Retina (tissue), 1 donor: ENCODE data around the gene THAP3.
"Not testable (repeated sequence)": the region's sequence is repeated elsewhere in the genome, so short reads cannot be mapped to it uniquely, and the experiment has no call there.

Source experiments
- DNase-seq: peaks from one replicate; pipeline ENCODE4 v3.0.0-alpha.2; 2016

The THAP3 gene

DNA sequence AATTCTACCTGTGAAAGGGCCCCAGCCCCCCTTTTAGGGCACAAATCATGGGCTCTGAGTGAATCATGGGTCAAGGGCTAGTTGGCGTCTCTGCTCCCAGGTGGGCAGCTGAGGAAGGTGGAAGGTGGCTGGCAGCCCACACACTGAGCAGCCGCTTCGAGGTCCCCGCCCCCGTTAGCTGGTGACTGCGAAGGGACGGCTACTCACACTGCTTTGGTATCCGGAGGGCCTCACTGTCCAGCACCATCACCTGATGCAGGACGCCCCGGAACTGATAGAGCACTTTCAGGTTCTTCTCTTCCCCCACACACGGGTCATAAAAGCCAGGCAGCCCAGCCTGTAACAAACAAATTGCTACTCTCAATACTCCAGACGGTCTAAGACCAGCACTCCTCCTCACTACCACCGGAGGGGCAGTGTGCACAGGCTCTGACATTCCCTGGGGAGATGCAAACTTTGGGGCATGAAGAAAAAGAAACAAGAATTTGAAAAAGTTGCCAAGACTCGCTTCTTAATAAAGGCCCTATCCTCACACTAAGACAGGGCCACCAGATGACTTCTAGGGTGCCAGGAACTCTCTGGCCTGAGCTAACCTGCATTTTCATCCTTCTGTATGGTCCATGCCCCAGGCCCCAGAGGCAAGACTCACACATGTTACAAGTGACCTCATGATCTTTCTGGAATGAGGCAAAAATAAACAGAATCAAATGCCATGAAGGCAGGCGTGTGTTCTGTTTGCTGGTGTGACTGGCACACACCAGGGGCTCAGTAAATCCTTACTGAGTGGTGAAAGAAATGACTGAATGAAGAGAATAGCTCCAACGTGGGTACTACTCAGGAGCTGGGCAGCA lies 11.5 kb downstream of the THAP3 start:
- no peak for DNase-seq

DNA sequence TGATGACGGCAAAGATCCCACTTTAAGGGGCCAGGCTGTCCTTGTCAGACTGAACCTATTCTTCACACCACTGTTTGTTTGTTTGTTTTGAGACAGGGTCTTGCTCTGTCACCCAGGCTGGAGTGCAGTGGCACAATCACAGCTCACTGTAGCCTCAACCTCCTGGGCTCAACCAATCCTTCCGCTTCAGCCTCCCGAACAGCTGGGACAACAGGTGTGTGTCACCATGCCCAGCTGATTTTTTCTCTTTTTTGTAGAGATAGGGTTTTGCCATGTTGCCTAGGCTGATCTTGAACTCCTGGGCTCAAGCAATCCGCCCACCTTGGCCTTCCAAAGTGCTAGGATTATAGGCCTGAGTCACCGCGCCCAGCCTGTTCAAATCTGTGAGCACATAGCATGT lies 12.1 kb downstream of the THAP3 start:
- DNase-seq = not testable (repeated sequence)

DNA sequence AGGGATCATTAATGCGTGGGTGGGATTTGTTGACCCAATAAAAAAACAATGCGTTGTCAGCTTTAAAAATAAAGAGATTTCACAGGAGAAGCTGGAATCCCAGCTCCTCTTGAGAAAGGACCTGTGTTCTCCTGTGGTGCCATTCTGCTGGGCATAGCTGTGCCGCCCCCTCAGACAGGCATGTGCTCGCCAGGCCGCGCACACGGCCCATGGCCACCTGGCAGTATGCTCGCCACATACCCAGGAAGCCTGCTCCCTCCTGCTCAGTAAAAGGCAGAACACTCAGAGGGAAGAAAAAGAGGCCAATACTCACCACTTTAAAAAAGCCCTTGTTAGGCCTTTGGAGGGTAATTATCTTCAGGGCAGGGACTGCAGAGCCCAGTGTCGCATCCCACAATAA lies 13.1 kb downstream of the THAP3 start:
- no peak for DNase-seq

DNA sequence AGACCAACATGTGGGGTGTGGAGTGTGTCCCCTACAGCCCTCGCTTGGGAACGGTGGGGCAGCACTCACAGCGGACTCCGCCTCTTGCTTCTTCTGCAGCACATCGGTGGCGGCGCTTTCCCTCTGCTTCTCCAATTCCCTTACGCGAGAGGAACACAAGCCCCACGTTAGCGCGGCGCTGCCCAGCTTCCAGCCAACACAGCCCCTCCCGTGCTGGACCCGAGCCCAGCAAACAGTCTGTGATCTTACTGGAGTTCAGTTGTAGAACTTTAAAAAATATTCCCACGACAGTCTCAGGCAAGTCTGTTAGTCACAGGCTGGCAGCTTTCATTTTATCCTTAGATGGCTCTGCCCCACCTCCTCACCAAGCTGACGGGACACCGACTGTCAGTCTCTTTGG lies 13.6 kb downstream of the THAP3 start:
- no peak for DNase-seq

DNA sequence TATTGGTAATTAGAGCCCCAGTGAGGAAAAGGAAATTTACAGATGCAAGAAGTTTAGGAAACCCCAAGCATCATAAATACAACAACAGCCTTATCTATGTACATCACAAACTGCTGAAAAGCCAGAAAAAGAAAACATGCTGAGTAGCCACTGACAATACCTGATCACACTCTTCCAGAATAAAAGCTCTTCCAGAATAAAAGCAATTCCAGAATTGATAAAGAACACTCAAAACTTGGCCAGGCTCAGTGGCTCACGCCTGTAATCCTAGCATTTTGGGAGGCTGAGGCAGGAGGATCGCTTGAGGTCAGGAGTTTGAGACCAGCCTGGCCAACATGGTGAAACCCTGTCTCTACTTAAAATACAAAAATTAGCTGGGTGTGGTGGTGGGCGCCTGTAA lies 16.2 kb downstream of the THAP3 start:
- not testable (repeated sequence) for DNase-seq

DNA sequence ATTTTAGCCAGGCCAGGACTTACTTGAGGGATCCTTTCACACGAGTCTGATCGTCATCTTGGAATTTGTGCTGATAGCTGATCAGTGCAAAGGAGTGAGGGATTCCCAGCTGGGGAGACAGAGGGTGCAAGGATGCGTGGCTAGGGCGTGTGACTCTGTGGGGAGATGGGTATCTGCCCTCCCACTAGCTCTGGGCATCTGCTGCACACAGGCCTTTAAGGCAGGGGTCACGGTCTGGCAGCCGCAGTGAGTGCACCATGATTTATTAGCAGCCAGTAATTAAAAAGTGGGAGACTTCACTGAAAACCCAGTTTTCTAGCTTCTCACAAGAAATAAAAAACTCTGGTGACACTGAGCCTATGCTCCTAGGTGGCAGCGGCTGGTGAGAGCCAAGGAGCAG lies 20.4 kb downstream of the THAP3 start:
- no peak for DNase-seq

DNA sequence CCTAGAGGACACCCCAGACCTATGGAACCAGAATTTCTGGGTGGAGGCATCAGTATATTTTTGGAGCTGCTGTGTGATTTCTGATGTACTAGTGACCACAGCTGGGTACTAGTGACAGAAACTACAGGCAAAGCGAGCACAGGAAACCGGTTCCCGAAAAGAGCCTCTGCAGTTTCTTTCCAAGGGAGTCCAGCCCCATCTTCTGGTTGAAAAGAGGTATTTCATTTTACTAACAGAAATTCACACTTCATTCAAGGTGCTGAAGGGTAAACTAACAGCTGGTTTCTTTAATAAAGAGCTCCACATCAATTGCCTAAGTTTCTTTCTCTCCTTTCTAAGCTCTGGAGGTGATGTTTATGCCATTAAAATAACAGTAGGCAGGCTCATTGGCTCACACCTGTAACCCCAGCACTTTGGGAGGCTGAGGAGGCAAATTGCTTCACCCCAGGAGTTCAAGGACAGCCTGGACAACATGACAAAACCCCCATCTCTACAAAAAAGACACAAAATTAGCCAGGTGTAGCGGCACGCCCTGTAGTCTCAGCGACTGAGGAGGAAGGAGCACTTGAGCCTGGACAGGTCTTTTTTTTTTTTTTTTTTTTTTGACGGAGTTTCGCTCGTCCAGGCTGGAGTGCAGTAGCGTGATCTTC lies 22.0 kb downstream of the THAP3 start:
- peak; percentile 21 for DNase-seq

DNA sequence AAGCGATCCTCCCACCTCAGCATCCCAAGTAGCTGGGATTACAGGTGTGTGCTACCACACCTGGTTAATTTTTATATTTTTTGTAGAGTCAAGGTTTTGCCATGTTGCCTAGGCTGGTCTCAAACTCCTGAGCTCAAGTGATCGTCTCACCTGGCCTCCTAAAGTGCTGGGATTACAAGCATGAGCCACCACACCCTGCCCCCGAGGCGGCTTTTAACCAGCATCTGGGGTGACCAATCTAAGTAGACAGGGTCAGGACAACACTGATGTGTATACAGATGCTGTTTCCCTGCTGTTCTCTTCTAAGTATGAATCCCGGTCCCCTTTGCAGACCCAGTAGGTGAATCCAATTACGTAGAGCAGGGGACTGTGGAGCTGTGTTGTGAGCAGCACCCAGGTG lies 23.9 kb downstream of the THAP3 start:
- DNase-seq = no peak

DNA sequence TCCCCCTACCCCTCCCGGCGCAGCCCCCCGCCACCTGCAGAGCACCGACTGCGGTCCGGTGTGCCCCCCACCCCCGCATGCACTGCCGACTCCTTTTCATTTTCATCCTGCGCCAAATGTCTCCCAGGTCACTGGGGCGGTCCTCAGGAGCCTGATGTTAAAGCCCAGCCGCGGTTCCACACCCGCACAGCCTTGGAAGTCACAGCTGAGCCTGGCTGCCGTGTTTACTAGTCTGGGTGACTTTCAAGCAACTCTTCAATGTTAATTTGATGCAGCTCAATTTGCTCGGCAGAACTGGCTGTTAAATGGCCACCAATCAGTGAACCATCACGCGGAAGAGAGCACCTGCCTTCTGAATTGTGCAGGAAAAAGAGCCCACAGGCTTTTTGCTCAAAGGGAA lies 27.2 kb downstream of the THAP3 start:
- DNase-seq = no peak

DNA sequence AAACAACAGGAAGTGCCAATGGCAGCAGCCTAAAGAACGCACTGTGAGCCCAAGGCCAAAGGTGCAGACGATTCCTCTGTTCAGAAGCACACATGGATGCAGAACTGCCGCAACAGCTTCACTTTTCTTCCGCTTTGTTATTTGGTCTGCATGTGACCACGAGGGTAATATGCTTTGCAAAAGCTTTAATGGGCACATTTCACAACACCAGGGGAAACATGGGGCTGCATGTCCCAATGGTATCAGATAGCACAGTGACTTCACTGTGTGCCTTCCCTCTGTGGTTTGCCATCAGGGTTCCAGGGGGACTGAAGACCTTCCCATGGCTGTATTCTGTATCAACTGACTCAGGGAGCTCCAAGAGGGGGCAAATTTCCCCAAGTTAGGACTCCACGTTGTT lies 28.3 kb downstream of the THAP3 start:
- no peak for DNase-seq

DNA sequence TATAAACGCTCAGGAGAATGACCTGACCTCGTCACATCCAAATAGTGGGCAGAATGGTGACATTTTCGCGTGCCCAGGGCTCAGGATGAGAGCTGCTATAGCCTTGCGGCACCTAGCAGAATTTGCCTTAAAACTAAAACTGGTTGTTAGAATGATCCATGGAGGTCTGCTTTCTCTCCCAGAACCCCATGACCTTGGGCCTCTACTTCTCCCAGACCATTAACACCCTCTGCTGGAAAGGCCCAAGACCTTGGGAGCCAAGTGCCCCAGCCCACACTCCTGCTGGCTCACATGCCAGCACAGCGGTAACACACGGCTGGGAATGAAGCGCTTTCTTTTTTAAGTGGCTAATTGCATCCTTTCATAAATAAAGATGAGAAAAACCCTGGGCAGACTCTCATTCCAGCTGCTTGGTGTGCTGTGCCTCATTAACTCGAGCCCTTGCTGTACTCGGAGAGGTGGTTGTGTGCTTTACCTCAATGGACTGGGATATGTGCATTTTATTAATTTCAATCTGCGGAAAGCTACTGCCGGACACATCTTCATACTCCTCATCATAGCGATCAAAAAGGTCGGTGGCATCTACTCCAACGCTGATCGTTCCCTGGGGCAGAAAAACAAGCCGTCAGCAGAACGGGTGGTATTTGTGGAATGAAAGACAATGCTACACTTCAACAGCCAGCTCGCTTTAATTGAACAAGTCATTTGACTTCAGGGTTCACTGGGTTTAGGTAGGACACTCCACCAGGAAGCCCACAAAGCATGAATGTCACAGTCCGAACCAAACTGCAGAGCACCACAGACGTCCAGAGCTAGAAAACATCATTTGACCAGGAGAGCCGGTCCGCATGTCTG lies 29.0 kb downstream of the THAP3 start:
- peak; percentile 61 for DNase-seq

DNA sequence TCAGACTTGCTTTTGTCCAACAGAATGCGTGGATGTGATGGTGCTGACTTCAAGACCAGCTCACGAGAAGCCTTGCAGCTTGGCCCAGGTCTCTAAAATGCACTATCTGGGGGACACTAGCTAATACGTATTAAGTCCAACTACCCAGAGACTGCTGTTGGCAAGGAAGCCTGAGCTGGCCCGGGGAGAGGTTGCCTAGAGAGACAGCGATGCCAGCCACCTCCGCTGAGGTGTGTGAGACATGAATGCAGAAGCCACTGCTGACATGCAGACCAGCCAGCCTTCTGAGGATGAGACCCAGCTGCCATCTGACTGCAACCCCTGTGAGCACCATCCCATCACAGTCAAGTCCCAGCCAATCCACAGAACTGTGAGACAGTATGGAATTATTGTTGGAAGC lies 32.5 kb downstream of the THAP3 start:
- no peak for DNase-seq

DNA sequence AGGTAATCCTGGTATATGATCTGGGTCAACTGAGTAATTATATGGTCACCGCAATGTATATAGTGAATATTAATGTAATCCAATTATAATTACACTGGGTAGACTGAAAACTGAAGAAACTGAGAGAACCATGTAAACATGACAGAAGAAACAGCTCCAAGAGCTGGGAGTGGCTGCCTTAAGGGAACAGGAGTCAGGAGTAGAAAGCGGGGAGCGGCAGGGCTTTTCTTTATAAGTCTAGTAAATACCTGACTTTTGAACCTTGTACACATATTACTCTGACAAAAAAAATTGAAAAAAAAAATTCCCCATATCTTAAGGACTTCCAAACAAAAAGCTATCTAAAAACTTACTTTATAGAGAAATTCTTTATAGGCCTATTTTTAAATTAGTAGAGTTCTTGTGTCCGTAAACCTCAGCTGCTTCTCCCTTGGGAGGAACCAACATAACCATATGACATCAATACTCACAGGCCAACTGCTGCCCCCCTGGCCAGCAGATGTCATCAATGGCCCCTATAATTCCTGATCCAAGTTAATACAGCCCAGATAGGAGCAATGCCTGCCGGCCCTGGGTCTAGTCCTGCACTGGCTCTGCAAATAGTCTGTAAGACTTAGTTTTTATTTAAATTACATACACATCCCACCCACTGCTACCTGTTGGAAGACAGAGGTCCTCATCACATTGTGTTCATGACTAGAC lies 33.8 kb downstream of the THAP3 start:
- no peak for DNase-seq

DNA sequence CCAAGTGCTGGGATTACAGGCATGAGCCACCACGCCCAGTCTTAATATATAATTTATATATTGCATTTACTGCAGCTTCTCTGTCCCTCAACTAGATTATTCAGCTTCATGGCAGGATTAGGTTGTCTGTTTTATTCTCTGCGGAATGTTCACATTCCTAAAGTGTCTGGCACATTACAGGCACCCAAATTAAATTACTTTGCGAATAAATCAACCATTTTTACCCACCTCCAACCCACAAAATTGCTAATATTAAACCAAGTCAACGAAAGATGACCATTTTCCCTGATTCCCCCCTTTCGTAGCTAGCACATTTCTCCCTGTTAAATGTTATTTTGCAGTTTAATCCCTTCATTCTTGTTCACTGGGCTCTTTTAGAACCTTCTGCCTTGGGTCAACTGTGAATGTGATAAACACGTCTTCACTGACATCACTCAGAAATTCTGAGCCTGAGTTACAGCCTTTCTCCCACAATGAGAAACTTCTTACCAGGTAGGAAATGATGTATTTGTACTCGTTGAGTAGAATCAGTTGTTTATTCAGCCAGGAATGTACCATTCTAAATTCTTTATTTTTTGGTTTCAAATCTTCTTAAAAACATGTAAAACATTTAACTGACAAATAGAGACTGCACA lies 35.9 kb downstream of the THAP3 start:
- no peak for DNase-seq

DNA sequence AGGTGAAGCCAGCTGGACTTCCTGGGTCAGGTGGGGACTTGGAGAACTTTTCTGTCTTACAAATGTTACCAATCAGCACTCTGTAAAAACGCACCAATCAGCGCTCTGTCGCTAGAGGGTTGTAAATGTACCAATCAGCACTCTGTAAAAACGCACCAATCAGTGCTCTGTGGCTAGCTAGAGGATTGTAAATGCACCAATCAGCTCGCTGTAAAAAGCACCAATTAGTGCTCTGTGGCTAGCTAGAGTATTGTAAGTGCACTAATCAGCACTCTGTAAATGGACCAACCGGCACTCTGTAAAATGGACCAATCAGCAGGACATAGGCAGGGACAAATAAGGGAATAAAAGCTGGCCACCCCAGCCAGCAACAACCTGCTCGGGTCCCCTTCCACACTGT lies 37.8 kb downstream of the THAP3 start:
- DNase-seq = not testable (repeated sequence)

DNA sequence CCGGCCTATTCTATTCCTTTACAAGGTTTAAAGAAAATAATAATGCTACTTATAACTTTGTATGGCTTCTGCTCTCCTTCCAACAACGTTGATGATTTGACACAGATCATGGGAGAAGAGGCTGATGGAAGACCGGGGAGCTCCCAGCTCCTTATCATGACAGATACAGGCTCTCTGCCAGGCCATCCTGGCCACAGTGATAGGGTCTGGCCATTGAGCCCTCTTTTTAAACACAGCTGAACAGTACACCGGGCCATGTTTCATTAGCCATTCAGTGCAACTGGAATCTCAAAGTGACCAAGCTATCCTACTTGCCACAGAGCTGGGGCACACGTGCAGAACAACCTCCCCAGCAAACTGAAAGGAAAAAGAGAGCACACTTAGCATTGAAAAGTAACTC lies 42.0 kb downstream of the THAP3 start:
- DNase-seq = no peak

DNA sequence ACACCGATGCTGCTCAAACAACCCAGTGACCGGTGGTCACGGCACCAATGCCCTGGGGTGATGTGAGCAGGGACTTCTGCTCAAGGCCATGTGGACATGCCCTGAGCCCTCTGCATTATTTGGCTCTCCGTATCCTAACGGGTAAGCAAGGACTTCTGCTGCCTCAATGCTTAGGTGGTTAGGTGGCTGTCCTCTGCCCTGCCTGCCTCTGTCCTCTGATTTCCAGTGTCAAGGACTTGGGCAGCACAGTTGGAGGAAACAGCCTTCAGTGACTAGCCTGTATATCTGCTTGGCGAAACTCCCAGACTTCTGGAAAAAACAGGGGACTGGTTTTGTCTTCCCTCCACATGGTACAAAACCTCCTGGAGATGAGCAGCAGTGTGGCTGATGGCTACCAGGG lies 42.5 kb downstream of the THAP3 start:
- DNase-seq = no peak

DNA sequence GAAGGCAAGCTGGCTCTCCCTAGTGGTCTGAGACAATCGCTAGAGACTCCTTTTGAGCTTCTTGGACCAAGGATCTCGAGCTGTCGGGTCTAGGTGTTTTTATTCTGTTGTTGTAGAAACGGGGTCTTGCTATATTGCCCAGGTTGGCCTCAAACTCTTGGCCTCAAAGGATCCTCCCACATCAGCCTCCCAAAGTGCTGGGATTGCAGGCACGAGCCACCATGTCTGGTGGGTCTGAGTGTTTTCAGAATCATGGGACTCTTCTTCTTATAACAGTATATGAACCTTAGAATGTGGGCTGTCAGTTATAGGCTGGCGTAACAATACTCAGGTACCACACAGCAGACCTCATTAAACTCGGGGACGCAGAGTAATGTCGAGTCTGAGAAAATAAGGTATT lies 43.8 kb downstream of the THAP3 start:
- DNase-seq = no peak

DNA sequence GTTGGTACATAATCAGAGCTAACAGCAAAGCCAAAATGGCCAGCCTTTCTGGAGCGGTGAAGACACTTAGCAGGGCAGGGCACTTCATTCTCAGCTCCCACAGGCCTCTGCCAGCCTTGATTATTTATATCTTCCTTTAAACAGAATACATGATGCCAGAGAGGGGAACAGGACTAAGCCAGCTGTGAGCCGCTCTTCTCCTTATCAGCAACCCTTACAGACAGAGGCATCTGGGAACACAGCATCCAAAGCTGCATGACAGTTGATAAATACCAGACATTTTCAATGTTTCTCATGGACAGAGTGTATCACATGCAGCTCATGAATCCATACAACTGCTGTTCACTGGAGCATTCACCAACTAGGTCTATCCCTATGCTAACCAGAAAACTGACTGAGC lies 47.9 kb downstream of the THAP3 start:
- no peak for DNase-seq

DNA sequence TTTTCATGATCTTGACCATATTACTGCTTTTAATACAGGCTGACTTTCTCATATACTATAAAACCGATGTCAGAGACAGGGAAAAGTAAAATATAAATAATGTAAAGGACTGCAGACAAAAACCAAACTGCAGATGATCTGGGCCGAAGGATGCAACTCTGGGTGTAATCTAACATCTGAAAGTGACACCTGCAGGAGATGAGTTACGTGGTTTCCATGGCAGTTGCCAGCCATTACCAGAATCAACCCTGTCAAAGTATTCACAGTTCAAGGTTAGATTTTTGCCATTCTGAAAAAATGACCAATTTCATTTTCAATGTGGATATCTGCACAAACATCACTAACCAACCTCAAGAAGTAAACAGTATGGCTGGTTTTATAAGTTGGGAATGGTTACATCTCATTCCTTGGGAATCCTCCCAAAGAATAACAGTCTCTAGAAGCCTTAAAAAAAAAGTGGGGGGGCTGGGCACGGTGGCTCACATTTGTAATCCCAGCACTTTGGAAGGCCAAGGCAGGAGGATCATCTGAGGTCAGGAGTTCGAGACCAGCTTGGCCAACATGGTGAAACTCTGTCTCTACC lies 49.2 kb downstream of the THAP3 start:
- DNase-seq = no peak

DNA sequence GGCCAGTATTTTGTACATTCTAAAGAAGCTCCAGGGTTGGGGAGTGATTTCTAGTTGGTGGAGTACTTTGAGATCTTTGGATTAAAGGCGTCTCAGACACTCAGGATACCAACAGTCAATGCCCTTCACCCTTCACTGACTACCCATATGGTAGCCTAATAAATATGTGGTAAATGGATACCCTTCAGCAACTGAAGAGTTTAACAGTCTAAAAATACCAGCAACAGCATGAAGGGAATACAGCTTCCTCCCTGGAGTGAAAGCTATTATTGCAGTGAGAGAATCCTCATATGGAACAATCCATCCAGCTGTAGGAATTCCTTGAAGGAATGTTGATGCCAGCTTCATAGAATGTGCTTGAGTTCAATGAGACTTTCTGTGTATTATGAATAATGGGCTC lies 50.1 kb downstream of the THAP3 start:
- DNase-seq = no peak

DNA sequence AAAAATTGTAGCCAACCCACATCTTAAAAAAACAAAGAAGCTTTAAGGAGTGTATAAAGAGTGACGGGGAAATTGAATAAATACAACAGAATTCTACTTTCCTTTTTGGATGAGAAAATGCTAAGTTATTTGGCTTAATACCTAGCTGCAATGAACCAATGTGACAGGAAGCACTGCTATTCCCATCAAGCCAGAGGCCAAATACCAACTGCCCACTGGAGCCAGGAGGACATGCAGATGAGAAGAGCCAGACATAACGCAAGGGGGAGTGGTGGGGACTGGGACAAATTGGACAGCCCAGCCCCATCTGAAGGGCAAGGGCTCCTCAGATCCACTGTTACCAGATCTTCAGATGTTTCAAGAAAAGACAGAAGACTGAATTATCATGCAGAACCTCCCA lies 51.3 kb downstream of the THAP3 start:
- DNase-seq = no peak
